Neuronal stem cell (in vitro differentiated cells): ENCODE measurements around the gene AURKA.

Experiments used
- DNase-seq: peaks from one replicate; pipeline ENCODE4 v3.0.0-alpha.2; 2013; ENCODE audit warnings: low spot score
- H2AFZ ChIP-seq: one replicate; pipeline ENCODE4 v1.6.1; 2013; ENCODE audit warnings: mild to moderate bottlenecking, low read length, inconsistent platforms
- H2AK5ac ChIP-seq: 2 replicates; pipeline ENCODE4 v1.6.1; 2013; ENCODE audit warnings: low read depth, mild to moderate bottlenecking, inconsistent platforms, low read length, moderate library complexity, mixed read lengths
- H2BK120ac ChIP-seq: 2 replicates; pipeline ENCODE4 v1.6.1; 2013; ENCODE audit warnings: low read depth, mild to moderate bottlenecking, inconsistent platforms, low read length, moderate library complexity, mixed read lengths
- H2BK12ac ChIP-seq: one replicate; pipeline ENCODE4 v1.6.1; 2013; ENCODE audit warnings: low read length, inconsistent platforms
- H2BK15ac ChIP-seq: 2 replicates; pipeline ENCODE4 v1.6.1; 2013; ENCODE audit warnings: mild to moderate bottlenecking, low read length, inconsistent platforms, mixed read lengths
- H2BK5ac ChIP-seq: one replicate; pipeline ENCODE4 v1.6.1; 2013; ENCODE audit warnings: inconsistent platforms, mild to moderate bottlenecking, low read length, moderate library complexity
- H3K14ac ChIP-seq: one replicate; pipeline ENCODE4 v1.6.1; 2013; ENCODE audit warnings: low read length, inconsistent platforms
- H3K18ac ChIP-seq: 2 replicates; pipeline ENCODE4 v1.6.1; 2013; ENCODE audit warnings: low read length, inconsistent platforms
- H3K23ac ChIP-seq: 2 replicates; pipeline ENCODE4 v1.6.1; 2013; ENCODE audit warnings: low read depth, mild to moderate bottlenecking, mixed read lengths, low read length, inconsistent platforms; ENCODE audit not compliant: poor library complexity
- H3K27ac ChIP-seq: replicated peaks from 3 replicates; pipeline ENCODE4 v1.5.1; 2013; ENCODE audit warnings: low read length, inconsistent platforms
- H3K27me3 ChIP-seq, 3 experiments: 2 replicates each; pipeline ENCODE4 v1.6.1; 2013; ENCODE audit warnings: low read length in 3 of 3, mild to moderate bottlenecking in 2 of 3, inconsistent platforms in 1 of 3, low read depth in 1 of 3, mixed read lengths in 1 of 3, moderate library complexity in 1 of 3; ENCODE audit not compliant: control insufficient read depth in 3 of 3, insufficient read depth in 3 of 3
- H3K36me3 ChIP-seq, 2 donors: replicated peaks in 1 of 2; 2 replicates each; pipeline ENCODE4 v1.6.1; 2013; ENCODE audit warnings: low read length in 2 of 2; ENCODE audit not compliant: control insufficient read depth in 2 of 2, insufficient read depth in 2 of 2
- H3K4ac ChIP-seq: 2 replicates; pipeline ENCODE4 v1.6.1; 2013; ENCODE audit warnings: inconsistent platforms, mild to moderate bottlenecking, low read length, moderate library complexity
- H3K4me1 ChIP-seq, 2 donors: 1 replicate in 1 of 2; 2 replicates in 1 of 2; pipeline ENCODE4 v1.6.1; 2013; ENCODE audit warnings: low read length in 2 of 2, low read depth in 1 of 2; ENCODE audit not compliant: control insufficient read depth in 2 of 2, insufficient read depth in 1 of 2
- H3K4me2 ChIP-seq: one replicate; pipeline ENCODE4 v1.6.1; 2013; ENCODE audit warnings: mild to moderate bottlenecking, low read length, inconsistent platforms; ENCODE audit not compliant: insufficient read depth, poor library complexity, severe bottlenecking
- H3K4me3 ChIP-seq, 2 donors: 2 replicates each; pipeline ENCODE4 v1.5.1; 2013; ENCODE audit warnings: low read length in 2 of 2, mild to moderate bottlenecking in 2 of 2, inconsistent platforms in 1 of 2, moderate library complexity in 1 of 2
- H3K79me1 ChIP-seq: one replicate; pipeline ENCODE4 v1.6.1; 2013; ENCODE audit warnings: low read depth, mild to moderate bottlenecking, inconsistent platforms, low read length, moderate library complexity
- H3K9ac ChIP-seq: one replicate; pipeline ENCODE4 v1.6.1; 2013; ENCODE audit warnings: mild to moderate bottlenecking, low read depth, low read length, inconsistent platforms; ENCODE audit not compliant: poor library complexity
- H3K9me3 ChIP-seq, 2 donors: replicated peaks in 1 of 2; 2 replicates each; pipeline versions ENCODE3 to v1.6.1; 2013; ENCODE audit warnings: low read length in 2 of 2, mild to moderate bottlenecking in 2 of 2, inconsistent platforms in 1 of 2, low read depth in 1 of 2, mixed read lengths in 1 of 2, moderate library complexity in 1 of 2; ENCODE audit not compliant: control insufficient read depth in 2 of 2, insufficient read depth in 1 of 2
- H4K8ac ChIP-seq: one replicate; pipeline ENCODE4 v1.6.1; 2013; ENCODE audit warnings: low read depth, mild to moderate bottlenecking, inconsistent platforms, low read length, moderate library complexity
- H4K91ac ChIP-seq: one replicate; pipeline ENCODE4 v1.6.1; 2013; ENCODE audit warnings: low read length, low read depth, mild to moderate bottlenecking, inconsistent platforms; ENCODE audit not compliant: poor library complexity
- WGBS, 2 donors: extraction: QIAGEN DNeasy Blood & Tissue Kit; methylation state at CpG; one replicate each; pipeline ENCODE4 v1.1.7; 2013; ENCODE audit warnings: missing lambda C conversion rate in 2 of 2, mixed read lengths in 1 of 2; ENCODE audit not compliant: insufficient read length in 2 of 2, insufficient replicate concordance in 1 of 2; ENCODE audit errors: extremely low coverage in 2 of 2; 5-methylcytosine and 5-hydroxymethylcytosine counted together

AURKA gene

DNA sequence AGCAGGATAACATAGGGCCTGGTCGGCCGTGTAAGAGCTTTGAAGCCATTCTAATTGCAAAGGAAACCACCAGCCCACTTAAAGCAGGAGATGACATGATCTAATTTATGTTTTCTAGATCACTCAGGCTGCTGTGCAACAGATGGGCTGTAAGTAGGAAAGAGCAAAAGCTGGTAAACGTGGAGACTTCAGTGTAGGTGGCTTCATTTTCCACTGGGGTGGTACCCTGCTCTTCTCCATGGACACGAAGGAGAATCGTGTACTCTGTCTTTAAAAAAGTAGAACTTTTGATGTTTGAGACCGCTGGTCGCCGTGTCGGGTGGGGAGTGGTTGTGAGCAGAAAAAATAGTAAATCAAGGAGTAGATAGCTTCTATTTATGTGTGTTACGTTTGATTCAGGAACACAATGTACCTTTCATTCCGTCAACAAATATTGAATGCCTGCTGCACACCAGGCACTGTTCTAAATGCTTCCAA, 26.4 kb upstream of the AURKA start:
- peaks cover 0 to 11% of the 10 kb centered on the region in 2 donors for H3K4me1 ChIP-seq
- H2BK12ac ChIP-seq: no peak overlapping the region
- H3K4me2 ChIP-seq: no peak overlapping the region
- H3K27me3 ChIP-seq: no peaks in the 10 kb centered on the region
- H2BK120ac ChIP-seq: no peak overlapping the region
- H4K91ac ChIP-seq: no peak overlapping the region
- H2AK5ac ChIP-seq: no peak overlapping the region
- no peaks in the 10 kb centered on the region for H3K79me1 ChIP-seq
- no peaks in the 10 kb centered on the region for H3K9me3 ChIP-seq
- no peak overlapping the region for H3K27ac ChIP-seq
- no peak overlapping the region for H2BK15ac ChIP-seq
- H3K4me3 ChIP-seq: no peak overlapping the region
- H2BK5ac ChIP-seq: no peak overlapping the region
- H3K36me3 ChIP-seq: peaks cover 0 to 3% of the 10 kb centered on the region in 2 donors
- no peak overlapping the region for H2AFZ ChIP-seq
- no peak overlapping the region for H3K14ac ChIP-seq
- H3K23ac ChIP-seq: no peak overlapping the region
- H3K9ac ChIP-seq: no peak overlapping the region
- no peak for DNase-seq
- H4K8ac ChIP-seq: no peak overlapping the region
- H3K18ac ChIP-seq: no peak overlapping the region
- no CpG with 5 or more reads among the region's 11 CpGs for WGBS, 2 donors
- no peak overlapping the region for H3K4ac ChIP-seq

DNA sequence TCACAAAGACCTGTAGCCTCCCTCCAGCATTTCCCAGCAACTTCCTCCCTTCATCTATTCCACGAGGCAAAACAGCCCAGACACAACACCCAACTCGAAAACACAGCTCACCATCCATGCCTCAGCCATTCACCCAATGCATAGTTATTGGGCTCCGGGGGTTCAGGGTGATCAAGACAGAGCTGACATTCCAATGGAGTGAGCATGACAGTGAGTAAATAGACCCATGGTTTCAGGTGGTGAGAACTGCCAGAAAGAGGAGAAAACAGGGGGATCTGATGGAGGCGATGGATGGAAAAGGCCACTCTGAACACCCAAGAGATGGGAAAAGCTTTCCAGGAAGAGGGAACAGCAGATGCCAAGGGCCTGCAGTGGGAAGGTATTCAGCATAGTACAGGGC, 25.9 kb upstream of the AURKA start:
- H3K9ac ChIP-seq: no peak overlapping the region

DNA sequence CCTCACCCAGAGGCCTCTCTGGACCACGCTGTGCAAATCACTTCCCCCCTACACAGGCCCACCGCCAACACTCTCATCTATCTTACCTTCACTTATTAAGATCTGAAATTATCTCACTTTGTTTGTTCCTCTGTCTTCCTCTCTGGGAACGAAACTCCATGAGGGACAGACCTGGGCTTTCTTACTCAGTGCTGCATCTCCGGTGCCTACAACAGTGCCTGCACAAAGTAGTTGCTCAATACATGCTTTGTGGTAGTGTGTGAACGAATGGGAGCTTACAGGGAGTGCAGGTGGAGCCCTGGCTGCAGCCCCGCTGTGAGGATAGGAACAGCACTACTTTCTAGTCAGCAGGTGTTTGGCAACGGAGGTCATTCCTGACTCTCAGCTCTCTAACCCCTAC, 25.4 kb upstream of the AURKA start:
- no peak overlapping the region for H4K8ac ChIP-seq
- H3K9ac ChIP-seq: no peak overlapping the region
- no peak overlapping the region for H3K18ac ChIP-seq
- H2AK5ac ChIP-seq: no peak overlapping the region
- no peak overlapping the region for H2BK15ac ChIP-seq
- H3K27ac ChIP-seq: no peak overlapping the region
- H2AFZ ChIP-seq: no peak overlapping the region
- no peak overlapping the region for H2BK5ac ChIP-seq
- H3K14ac ChIP-seq: no peak overlapping the region
- H3K36me3 ChIP-seq: peaks cover 3 to 7% of the 10 kb centered on the region in 2 donors
- no peak overlapping the region for H3K23ac ChIP-seq
- no peak for DNase-seq
- no peak overlapping the region for H2BK12ac ChIP-seq
- H3K27me3 ChIP-seq: no peaks in the 10 kb centered on the region
- no CpG with 5 or more reads among the region's 7 CpGs for WGBS, 2 donors
- H2BK120ac ChIP-seq: no peak overlapping the region
- no peak overlapping the region for H3K4ac ChIP-seq
- H3K4me2 ChIP-seq: no peak overlapping the region
- no peaks in the 10 kb centered on the region for H3K79me1 ChIP-seq
- H3K4me3 ChIP-seq: no peak overlapping the region
- peaks cover 0 to 5% of the 10 kb centered on the region in 2 donors for H3K4me1 ChIP-seq
- H4K91ac ChIP-seq: no peak overlapping the region
- H3K9me3 ChIP-seq: peaks cover 0 to 2% of the 10 kb centered on the region in 2 donors

More for the DNA sequence above, 25.9 kb upstream of the AURKA start:
- no CpG with 5 or more reads among the region's 4 CpGs for WGBS, 2 donors
- Histone ChIP-seq H3K27me3 (no peaks in the 10 kb centered on the region), H3K36me3 (peaks cover 0 to 3% of the 10 kb centered on the region in 2 donors), H2BK5ac (no peak overlapping the region), H3K14ac (no peak overlapping the region), H4K91ac (no peak overlapping the region), H3K4me2 (no peak overlapping the region), H3K79me1 (no peaks in the 10 kb centered on the region), H2AK5ac (no peak overlapping the region), H3K9me3 (no peaks in the 10 kb centered on the region), H3K4ac (no peak overlapping the region), H3K4me3 (peak overlapping the region in 1 of 2 donors; percentile 55), H2BK120ac (no peak overlapping the region), H2AFZ (no peak overlapping the region), H3K18ac (no peak overlapping the region), H2BK12ac (no peak overlapping the region), H3K4me1 (peaks cover 0 to 10% of the 10 kb centered on the region in 2 donors), H3K27ac (no peak overlapping the region), H3K23ac (no peak overlapping the region), H2BK15ac (no peak overlapping the region), H4K8ac (no peak overlapping the region)
- no peak for DNase-seq

DNA sequence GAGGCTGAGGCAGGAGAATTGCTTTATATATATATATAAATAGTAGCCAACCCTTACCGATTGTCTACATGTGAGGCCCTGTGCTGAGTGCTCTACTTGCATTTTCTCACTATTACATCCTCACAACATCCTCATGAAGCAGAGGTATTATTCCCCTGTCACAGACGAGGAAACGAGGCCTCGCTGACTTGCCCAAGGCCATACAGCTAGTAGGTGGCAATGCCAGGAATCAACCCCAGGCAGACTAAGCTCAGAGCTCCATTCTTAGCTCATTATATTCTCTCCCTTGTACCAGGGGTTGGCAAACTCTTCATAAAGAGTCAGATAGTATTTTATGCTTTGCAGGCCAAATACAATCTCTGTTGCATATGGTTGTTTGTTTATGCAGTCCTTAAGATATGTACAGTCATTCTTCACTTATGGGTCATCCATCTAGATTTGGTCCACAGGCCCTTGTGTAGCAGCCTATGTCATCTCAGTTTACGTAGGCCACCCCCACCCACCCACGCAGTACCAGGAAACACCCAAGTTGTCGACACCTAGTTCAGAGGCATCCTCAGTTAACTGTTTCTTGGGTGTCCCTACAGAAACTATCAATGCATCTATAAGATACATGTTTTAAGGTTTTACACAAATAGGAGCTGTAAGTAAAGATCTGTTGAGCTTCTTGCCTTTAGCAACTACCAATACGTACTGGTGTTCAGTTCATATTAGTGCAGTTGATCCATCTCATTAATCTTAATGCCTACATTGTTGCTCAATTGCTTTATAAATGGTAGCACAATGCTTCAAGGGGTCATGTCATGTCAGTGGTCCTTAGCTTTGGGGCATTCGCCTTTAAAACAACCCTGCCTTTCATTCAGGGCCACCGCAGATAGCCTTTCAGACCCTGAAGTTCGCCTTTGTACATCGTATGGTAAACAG, 23.1 kb upstream of the AURKA start:
- no peak overlapping the region for H3K27ac ChIP-seq
- no CpG with 5 or more reads among the region's 12 CpGs for WGBS, 2 donors

More for the DNA sequence above, 23.1 kb upstream of the AURKA start:
- Histone ChIP-seq H2AFZ (no peak overlapping the region), H2BK15ac (no peak overlapping the region), H3K18ac (no peak overlapping the region), H2BK120ac (no peak overlapping the region), H2BK12ac (no peak overlapping the region), H4K8ac (no peak overlapping the region), H3K36me3 (peaks cover 3 to 9% of the 10 kb centered on the region in 2 donors), H3K27me3 (no peaks in the 10 kb centered on the region), H3K4ac (no peak overlapping the region), H2BK5ac (no peak overlapping the region), H3K4me3 (no peak overlapping the region), H3K79me1 (no peaks in the 10 kb centered on the region), H2AK5ac (no peak overlapping the region), H3K23ac (no peak overlapping the region), H3K4me1 (no peaks in the 10 kb centered on the region), H3K4me2 (no peak overlapping the region), H3K14ac (no peak overlapping the region), H4K91ac (no peak overlapping the region), H3K9me3 (peaks cover 0 to 2% of the 10 kb centered on the region in 2 donors), H3K9ac (no peak overlapping the region)
- no peak for DNase-seq
